Fibroblast of gingiva (primary cell): ENCODE results near the gene MBNL1.
"Not testable (repeated sequence)": the region's sequence is repeated elsewhere in the genome, so short reads cannot be mapped to it uniquely, and the experiment has no call there.

Experiments
- DNase-seq: peaks from one replicate; pipeline ENCODE4 v3.0.0-alpha.2; 2011; ENCODE audit warnings: low read depth

MBNL1 gene

GRCh38 chr3:152319831-152320617, 51.3 kb downstream of the MBNL1 start:
- no peak for DNase-seq

- DNase-seq = no peak
These were observed 52.6 kb downstream of the MBNL1 start for GRCh38 chr3:152321200-152321954.

- no peak for DNase-seq
These were observed 53.2 kb downstream of the MBNL1 start for GRCh38 chr3:152321955-152322377.

- DNase-seq = peak; percentile 43
These were observed 54.0 kb downstream of the MBNL1 start for GRCh38 chr3:152322756-152323155.

GRCh38 chr3:152323834-152324233, 55.1 kb downstream of the MBNL1 start:
- DNase-seq = no peak

GRCh38 chr3:152325136-152325535, 56.4 kb downstream of the MBNL1 start:
- DNase-seq = no peak

- no peak for DNase-seq
These were observed 58.5 kb downstream of the MBNL1 start for GRCh38 chr3:152327203-152327602.

GRCh38 chr3:152328841-152329240, 60.1 kb downstream of the MBNL1 start:
- peak; percentile 84 for DNase-seq

- DNase-seq = no peak
These were observed 61.8 kb downstream of the MBNL1 start for GRCh38 chr3:152330559-152330958.

- peak; percentile 57 for DNase-seq
These were observed 62.4 kb downstream of the MBNL1 start for GRCh38 chr3:152331018-152331541.

GRCh38 chr3:152331998-152332397, 63.3 kb downstream of the MBNL1 start:
- DNase-seq = no peak

- DNase-seq = no peak
These were observed 65.2 kb downstream of the MBNL1 start for GRCh38 chr3:152333928-152334327.

- DNase-seq = no peak
These were observed 66.0 kb downstream of the MBNL1 start for GRCh38 chr3:152334761-152335160.

- no peak for DNase-seq
These were observed 66.5 kb downstream of the MBNL1 start for GRCh38 chr3:152335273-152335672.

GRCh38 chr3:152337337-152337736, 68.6 kb downstream of the MBNL1 start:
- DNase-seq = not testable (repeated sequence)

- no peak for DNase-seq
These were observed 69.5 kb downstream of the MBNL1 start for GRCh38 chr3:152338159-152338720.

- DNase-seq = no peak
These were observed 71.3 kb downstream of the MBNL1 start for GRCh38 chr3:152339881-152340505.

GRCh38 chr3:152345233-152345632, 76.5 kb downstream of the MBNL1 start:
- DNase-seq = no peak

GRCh38 chr3:152346058-152346457, 77.3 kb downstream of the MBNL1 start:
- no peak for DNase-seq

GRCh38 chr3:152346740-152347139, 78.0 kb downstream of the MBNL1 start:
- DNase-seq = no peak

- peak; percentile 54 for DNase-seq
These were observed 79.9 kb downstream of the MBNL1 start for GRCh38 chr3:152348436-152349177.

GRCh38 chr3:152349392-152349791, 80.7 kb downstream of the MBNL1 start:
- DNase-seq = no peak
